KOPT-K1 (cell line): ENCODE data around the gene ARMC12.

ENCODE experiments used
- H3K27ac ChIP-seq: fragments of 200-600 bp; sonication (generic); 2 replicates; pipeline ENCODE4 v1.5.1; 2016; ENCODE audit warnings: antibody characterized with exemption, mild to moderate bottlenecking, low read depth, low read length; ENCODE audit not compliant: poor library complexity, severe bottlenecking
- H3K36me3 ChIP-seq: fragments of 200-600 bp; sonication (generic); 2 replicates; pipeline ENCODE4 v1.5.1; 2017; ENCODE audit warnings: antibody characterized with exemption, mild to moderate bottlenecking, low read length, moderate library complexity; ENCODE audit not compliant: insufficient read depth
- H3K9me3 ChIP-seq: fragments of 200-600 bp; sonication (generic); 2 replicates; pipeline ENCODE4 v1.5.1; 2017; ENCODE audit warnings: antibody characterized with exemption, low read length, mild to moderate bottlenecking; ENCODE audit not compliant: insufficient read depth, poor library complexity, severe bottlenecking

Gene ARMC12

GRCh38 chr6:35710241-35710847 is 26.5 kb upstream of the ARMC12 start:
- Histone ChIP-seq H3K27ac (no peak overlapping the region), H3K9me3 (no peaks in the 10 kb centered on the region), H3K36me3 (no peaks in the 10 kb centered on the region)

GRCh38 chr6:35711731-35712130 is 25.1 kb upstream of the ARMC12 start:
- Histone ChIP-seq H3K27ac (no peak overlapping the region), H3K36me3 (no peaks in the 10 kb centered on the region), H3K9me3 (no peaks in the 10 kb centered on the region)

- Histone ChIP-seq H3K36me3 (no peaks in the 10 kb centered on the region), H3K27ac (peak overlapping the region; percentile 42), H3K9me3 (no peaks in the 10 kb centered on the region)
These were observed 23.6 kb upstream of the ARMC12 start for GRCh38 chr6:35713006-35713767.

GRCh38 chr6:35716798-35717197 is 20.0 kb upstream of the ARMC12 start:
- peak overlapping the region; percentile 99 for H3K27ac ChIP-seq
- H3K36me3 ChIP-seq, result no peaks in the 10 kb centered on the region
- H3K9me3 ChIP-seq, result no peaks in the 10 kb centered on the region

GRCh38 chr6:35717449-35718374 is 19.1 kb upstream of the ARMC12 start:
- peak overlapping the region; percentile 99 for H3K27ac ChIP-seq
- no peaks in the 10 kb centered on the region for H3K9me3 ChIP-seq
- no peaks in the 10 kb centered on the region for H3K36me3 ChIP-seq

GRCh38 chr6:35718375-35718736 is 18.5 kb upstream of the ARMC12 start:
- no peaks in the 10 kb centered on the region for H3K9me3 ChIP-seq
- no peaks in the 10 kb centered on the region for H3K36me3 ChIP-seq
- peak overlapping the region; percentile 99 for H3K27ac ChIP-seq

GRCh38 chr6:35718911-35719381 is 17.9 kb upstream of the ARMC12 start:
- Histone ChIP-seq H3K36me3 (no peaks in the 10 kb centered on the region), H3K9me3 (no peaks in the 10 kb centered on the region), H3K27ac (peak overlapping the region; percentile 99)

GRCh38 chr6:35719404-35719829 is 17.4 kb upstream of the ARMC12 start:
- Histone ChIP-seq H3K27ac (peak overlapping the region; percentile 99), H3K36me3 (no peaks in the 10 kb centered on the region), H3K9me3 (no peaks in the 10 kb centered on the region)

GRCh38 chr6:35719830-35720733 is 16.8 kb upstream of the ARMC12 start:
- Histone ChIP-seq H3K36me3 (no peaks in the 10 kb centered on the region), H3K27ac (peak overlapping the region; percentile 99), H3K9me3 (no peaks in the 10 kb centered on the region)

- Histone ChIP-seq H3K27ac (peak overlapping the region; percentile 30), H3K9me3 (no peaks in the 10 kb centered on the region), H3K36me3 (no peaks in the 10 kb centered on the region)
These were observed 14.6 kb upstream of the ARMC12 start for GRCh38 chr6:35722121-35722761.

- Histone ChIP-seq H3K9me3 (no peaks in the 10 kb centered on the region), H3K36me3 (no peaks in the 10 kb centered on the region), H3K27ac (peak overlapping the region; percentile 49)
These were observed 13.2 kb upstream of the ARMC12 start for GRCh38 chr6:35723587-35723986.

- Histone ChIP-seq H3K9me3 (no peaks in the 10 kb centered on the region), H3K27ac (peak overlapping the region; percentile 49), H3K36me3 (no peaks in the 10 kb centered on the region)
These were observed 12.8 kb upstream of the ARMC12 start for GRCh38 chr6:35724059-35724458.

GRCh38 chr6:35724471-35724870 is 12.4 kb upstream of the ARMC12 start:
- Histone ChIP-seq H3K36me3 (no peaks in the 10 kb centered on the region), H3K27ac (peak overlapping the region; percentile 99), H3K9me3 (no peaks in the 10 kb centered on the region)
